ENCODE measurements around the gene FDXR. TPM values are rescaled to one million over a fixed set of nuclear protein-coding genes. Genes with fewer than 3 reads are reported as not detected.
A peak's percentile ranks its signal among the peaks of the same experiment; 100 is the strongest.

FDXR gene
- total and polyA plus RNA-seq, 12 donors: 2.4 to 6.3 (median 3.9) TPM

- Histone ChIP-seq H3K27me3 (no peaks in the 10 kb centered on the region), H3K9me3 (no peaks in the 10 kb centered on the region), H3K4me1 (peaks cover 7 to 15% (median 9%) of the 10 kb centered on the region in 9 donors), H3K36me3 (peaks cover 0 to 30% (median 0%) of the 10 kb centered on the region in 9 donors), H3K27ac (no peak overlapping the region), H3K4me3 (no peak overlapping the region)
- WGBS, 2 donors: 96 to 97% methylated on average over 26 of the region's 26 CpGs
- intact Hi-C loops (cut with DNase I): no loop called here
- no peak for ATAC-seq
- no peak for DNase-seq
- TF ChIP-seq, protein P1, sequence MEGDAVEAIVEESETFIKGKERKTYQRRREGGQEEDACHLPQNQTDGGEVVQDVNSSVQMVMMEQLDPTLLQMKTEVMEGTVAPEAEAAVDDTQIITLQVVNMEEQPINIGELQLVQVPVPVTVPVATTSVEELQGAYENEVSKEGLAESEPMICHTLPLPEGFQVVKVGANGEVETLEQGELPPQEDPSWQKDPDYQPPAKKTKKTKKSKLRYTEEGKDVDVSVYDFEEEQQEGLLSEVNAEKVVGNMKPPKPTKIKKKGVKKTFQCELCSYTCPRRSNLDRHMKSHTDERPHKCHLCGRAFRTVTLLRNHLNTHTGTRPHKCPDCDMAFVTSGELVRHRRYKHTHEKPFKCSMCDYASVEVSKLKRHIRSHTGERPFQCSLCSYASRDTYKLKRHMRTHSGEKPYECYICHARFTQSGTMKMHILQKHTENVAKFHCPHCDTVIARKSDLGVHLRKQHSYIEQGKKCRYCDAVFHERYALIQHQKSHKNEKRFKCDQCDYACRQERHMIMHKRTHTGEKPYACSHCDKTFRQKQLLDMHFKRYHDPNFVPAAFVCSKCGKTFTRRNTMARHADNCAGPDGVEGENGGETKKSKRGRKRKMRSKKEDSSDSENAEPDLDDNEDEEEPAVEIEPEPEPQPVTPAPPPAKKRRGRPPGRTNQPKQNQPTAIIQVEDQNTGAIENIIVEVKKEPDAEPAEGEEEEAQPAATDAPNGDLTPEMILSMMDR (IDR thresholded peaks at IDR 0.05): no peak
Measured at GRCh38 chr17:74836191-74836590, 36.6 kb downstream of the FDXR start.

DNA sequence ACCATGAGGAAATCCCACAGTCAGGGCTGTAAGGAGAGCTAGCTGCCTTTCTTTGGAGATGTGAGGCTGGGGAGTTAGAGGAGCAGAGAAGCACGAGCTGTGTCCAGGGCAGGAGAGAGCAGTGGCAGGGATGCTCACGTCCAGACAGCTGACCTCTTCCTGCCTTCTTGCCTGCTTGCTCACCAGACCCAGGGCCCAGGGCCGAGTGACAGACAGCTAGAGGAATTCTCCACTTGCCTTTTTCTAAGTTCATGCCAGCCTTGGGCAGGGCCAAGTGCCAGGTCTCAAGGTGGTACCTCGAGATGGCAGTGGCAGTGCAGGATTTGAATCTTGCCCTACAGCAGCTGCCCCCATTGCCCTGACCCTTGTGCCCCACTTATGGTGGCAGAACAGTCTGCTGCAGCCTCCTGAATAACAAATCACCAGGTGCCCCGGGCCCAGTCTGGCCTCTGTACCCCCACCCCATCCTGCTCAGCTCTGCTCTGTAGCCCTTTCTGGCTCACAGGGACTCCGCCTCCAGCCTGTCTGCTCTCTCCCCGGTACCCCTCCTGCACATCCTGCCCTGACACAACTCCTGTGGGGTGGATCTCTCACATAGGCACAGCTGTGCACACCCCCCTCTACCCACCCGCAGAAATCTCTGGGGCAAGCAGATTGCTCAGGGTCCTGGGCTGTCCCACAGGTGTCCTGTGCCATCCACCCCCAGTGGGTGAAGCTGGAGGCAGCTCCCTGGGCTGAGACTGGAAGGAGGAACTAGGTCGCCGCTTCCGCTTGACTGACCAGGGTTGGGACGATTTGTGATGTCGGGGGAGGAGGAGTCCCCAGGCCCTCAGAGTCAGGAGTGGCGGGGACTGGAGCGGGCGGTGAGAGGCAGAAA is 39.1 kb downstream of the FDXR start:
- peak in 3 of 8 donors; percentile 18 to 48 (median 25) for ATAC-seq
- Histone ChIP-seq H3K27ac (no peak overlapping the region), H3K36me3 (peaks cover 0 to 47% (median 0%) of the 10 kb centered on the region in 9 donors), H3K27me3 (no peaks in the 10 kb centered on the region), H3K4me1 (peaks cover 0 to 5% (median 0%) of the 10 kb centered on the region in 9 donors), H3K9me3 (no peaks in the 10 kb centered on the region), H3K4me3 (no peak overlapping the region)
- intact Hi-C loops (cut with DNase I): no loop called here
- no peak for DNase-seq
- WGBS, 2 donors: 72 to 82% methylated on average over 16 of the region's 16 CpGs
- TF ChIP-seq, protein P1 (IDR thresholded peaks at IDR 0.05): no peak

GRCh38 chr17:74832421-74832820 is 40.4 kb downstream of the FDXR start:
- DNase-seq (no peak), ATAC-seq (no peak)
- TF ChIP-seq, protein P1 (IDR thresholded peaks at IDR 0.05): no peak
- Histone ChIP-seq H3K36me3 (peaks cover 0 to 37% (median 0%) of the 10 kb centered on the region in 9 donors), H3K27ac (no peak overlapping the region), H3K27me3 (no peaks in the 10 kb centered on the region), H3K4me1 (peaks cover 0 to 5% (median 0%) of the 10 kb centered on the region in 9 donors), H3K4me3 (no peak overlapping the region), H3K9me3 (no peaks in the 10 kb centered on the region)
- intact Hi-C loops (cut with DNase I): no loop called here
- WGBS, 2 donors: 93 to 95% methylated on average over 9 of the region's 9 CpGs

GRCh38 chr17:74831444-74832146 is 41.2 kb downstream of the FDXR start:
- intact Hi-C loops (cut with DNase I): no loop called here
- no peak for ATAC-seq
- TF ChIP-seq, protein P1 (IDR thresholded peaks at IDR 0.05): no peak
- no peaks in the 10 kb centered on the region for H3K27me3 ChIP-seq
- no peak for DNase-seq
- peaks cover 0 to 5% (median 0%) of the 10 kb centered on the region in 9 donors for H3K4me1 ChIP-seq
- peaks cover 0 to 38% (median 0%) of the 10 kb centered on the region in 9 donors for H3K36me3 ChIP-seq
- H3K9me3 ChIP-seq: no peaks in the 10 kb centered on the region
- H3K4me3 ChIP-seq: no peak overlapping the region
- no peak overlapping the region for H3K27ac ChIP-seq
- WGBS, 2 donors: 91% methylated on average over 22 of the region's 22 CpGs
